PFSK-1 (cell line): ENCODE data around the gene STK17B.

ENCODE experiments used
- FOXP2 ChIP-seq: optimal IDR thresholded peaks from 2 replicates; pipeline ENCODE3; 2011; ENCODE audit warnings: borderline replicate concordance, control low read depth, inconsistent platforms; ENCODE audit not compliant: insufficient read depth; ENCODE audit errors: extremely low read length, extremely low read depth
- POLR2AphosphoS5 ChIP-seq: IDR thresholded peaks from 2 replicates; pipeline ENCODE4 v1.6.1; 2012; ENCODE audit warnings: low read depth, mild to moderate bottlenecking, control low read depth, low read length, moderate library complexity
- REST ChIP-seq, 2 experiments: IDR thresholded peaks; 2 replicates each; pipeline versions ENCODE4 v1.6.1 to v1.8.0; 2011 to 2012; ENCODE audit warnings: low read depth in 2 of 2, low read length in 2 of 2, control low read depth in 1 of 2, inconsistent platforms in 1 of 2, mild to moderate bottlenecking in 1 of 2, moderate library complexity in 1 of 2; ENCODE audit not compliant: insufficient read depth in 1 of 2
- TAF1 ChIP-seq: IDR thresholded peaks from 2 replicates; pipeline ENCODE4 v1.6.1; 2012; ENCODE audit warnings: low read length, control low read depth, borderline replicate concordance; ENCODE audit not compliant: insufficient read depth

- no peak for TF ChIP-seq FOXP2
- TF ChIP-seq POLR2AphosphoS5: no peak
- no peak for TF ChIP-seq TAF1
- no peak for TF ChIP-seq REST (IDR thresholded peaks at IDR 0.05; ENCODE audit: insufficient read depth in 1 of 2, low read depth in 2 of 2, low read length in 2 of 2)
Measured at GRCh38 chr2:196219671-196220070, 48.3 kb upstream of the STK17B start.
